Stimulated activated CD8-positive, alpha-beta memory T cell treated with anti-CD3 and anti-CD28 coated beads, Interleukin-12 subunit alpha, Interleukin-12 subunit beta, amount 100 ng/mL, for 4 hours (primary cell): ENCODE data around the gene SIRT3.
"Not testable (repeated sequence)": the region's sequence is repeated elsewhere in the genome, so short reads cannot be mapped to it uniquely, and the experiment has no call there.

Source experiments
- DNase-seq: peaks from one replicate; pipeline ENCODE4 v3.0.0-alpha.2; 2020; ENCODE audit warnings: low read depth

SIRT3 gene

DNA sequence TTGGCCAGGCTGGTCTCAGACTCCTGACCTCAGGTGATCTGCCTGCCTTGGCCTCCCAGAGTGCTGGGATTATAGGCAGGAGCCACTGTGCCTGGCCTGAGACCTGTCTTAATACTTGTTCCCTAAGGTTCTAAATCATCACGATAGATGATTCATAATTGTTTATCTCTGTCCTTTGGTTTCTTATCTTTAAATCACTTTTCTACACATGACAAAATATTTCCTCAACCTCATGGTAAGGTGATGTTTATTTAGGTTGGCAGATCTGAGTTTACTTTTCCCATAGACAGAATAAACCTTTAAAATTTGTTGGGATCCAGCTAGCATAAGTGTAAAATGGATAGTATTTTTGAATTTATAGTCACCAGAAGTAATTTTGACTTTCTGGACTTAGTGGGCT, 4.2 kb upstream of the SIRT3 start:
- DNase-seq, result no peak

DNA sequence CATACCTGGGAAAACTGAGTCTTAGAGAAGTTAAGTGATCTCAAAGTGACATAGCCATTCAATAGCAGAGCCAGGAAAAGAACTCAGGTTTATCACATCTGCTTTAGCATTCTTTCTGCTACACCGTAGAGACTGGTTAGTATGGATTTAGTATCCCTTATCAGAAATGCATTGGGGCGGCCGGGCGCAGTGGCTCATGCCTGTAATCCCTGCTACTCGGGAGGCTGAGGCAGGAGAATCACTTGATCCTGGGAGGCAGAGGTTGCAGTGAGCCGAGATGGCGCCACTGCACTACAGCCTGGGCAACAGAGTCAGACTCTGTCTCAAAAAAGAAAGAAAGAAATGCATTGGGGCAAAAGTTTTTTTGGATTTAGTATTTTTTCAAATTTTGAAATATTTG, 2.2 kb upstream of the SIRT3 start:
- not testable (repeated sequence) for DNase-seq

DNA sequence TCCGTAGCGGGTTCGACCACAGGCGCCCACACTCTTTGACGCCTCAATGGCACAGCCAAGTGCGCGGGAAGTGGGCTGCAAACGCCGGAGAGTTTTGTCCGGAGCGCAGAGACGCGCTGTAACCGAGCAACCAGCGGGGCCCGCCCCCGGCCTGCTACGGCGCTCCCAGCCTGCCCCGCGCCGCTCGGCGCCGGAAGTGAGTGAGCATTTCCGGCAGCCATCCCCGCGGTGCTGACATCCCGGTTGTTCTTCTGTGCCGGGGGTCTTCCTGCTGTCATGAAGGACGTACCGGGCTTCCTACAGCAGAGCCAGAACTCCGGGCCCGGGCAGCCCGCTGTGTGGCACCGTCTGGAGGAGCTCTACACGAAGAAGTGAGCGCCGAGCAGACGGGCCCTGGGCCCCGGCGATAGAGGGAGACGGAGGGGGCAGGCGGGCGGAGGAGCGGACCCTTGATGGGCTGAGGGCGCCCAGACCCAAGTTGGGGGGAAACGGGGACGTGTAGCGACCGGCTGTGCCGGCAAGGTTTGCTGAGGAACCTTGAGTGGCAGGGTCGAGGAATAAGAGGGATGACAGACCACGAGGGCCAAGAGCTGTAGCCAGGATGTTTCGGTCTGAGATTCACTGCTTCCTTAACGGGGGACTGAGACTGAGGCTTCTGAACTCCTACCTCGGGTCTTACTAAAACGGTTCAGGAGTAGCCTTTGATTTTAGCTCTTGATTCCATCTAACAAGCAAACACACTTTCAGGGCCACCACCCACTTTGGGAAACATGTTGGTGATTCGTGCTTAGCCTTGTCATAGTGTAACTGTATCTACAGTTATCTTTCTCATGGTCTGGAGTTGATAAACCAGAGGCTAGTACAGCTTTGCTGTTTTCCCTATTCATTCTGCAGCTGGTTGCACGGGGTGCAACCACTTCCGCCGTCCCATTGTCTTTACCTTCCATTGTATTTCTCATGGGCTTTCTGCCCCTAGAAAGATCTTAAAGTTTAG, 929 bp upstream of the SIRT3 start, which contains the start of gene PSMD13:
Gene PSMD13 (plus strand): TSS at position 203 of the 994 bp plus-strand sequence. CDS start 74 bp downstream, at position 277.
- peak; percentile 81 for DNase-seq

DNA sequence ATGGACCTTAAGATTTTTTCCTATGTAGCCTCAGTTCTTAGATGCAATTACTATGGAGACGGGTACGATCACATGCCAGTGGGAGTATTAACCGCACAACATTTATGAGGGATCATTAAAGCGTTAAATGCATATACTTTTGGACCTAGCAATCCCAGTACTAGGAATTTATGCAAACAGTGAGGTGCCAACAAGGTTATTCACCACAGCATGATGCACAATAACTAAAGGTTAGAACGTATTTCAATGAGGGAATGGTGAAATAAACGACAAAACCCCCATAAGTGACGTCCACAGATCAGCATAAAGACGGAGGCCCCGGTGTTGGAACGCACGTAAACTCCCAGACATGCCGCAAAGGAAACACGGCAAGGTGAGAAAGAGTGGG, 539 bp downstream of the SIRT3 start:
- no peak for DNase-seq

DNA sequence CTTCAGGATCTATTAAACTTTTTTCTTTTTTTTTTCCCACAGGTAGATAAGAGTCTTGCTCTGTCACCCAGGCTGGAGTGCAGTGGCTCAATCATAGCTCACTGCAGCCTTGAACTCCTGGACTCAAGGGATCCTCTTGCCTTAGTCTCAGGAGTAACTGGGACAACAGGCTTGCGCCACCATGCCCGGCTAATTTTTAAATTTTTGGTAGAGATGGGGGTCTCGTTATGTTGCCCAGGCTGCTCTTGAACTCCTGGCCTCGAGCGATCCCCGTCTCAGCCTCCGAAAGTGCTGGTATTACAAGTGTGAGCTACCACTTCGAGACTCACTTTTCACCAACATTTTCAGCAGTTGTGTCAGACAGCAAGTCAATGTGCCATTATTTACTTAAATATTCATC, 962 bp downstream of the SIRT3 start:
- no peak for DNase-seq

DNA sequence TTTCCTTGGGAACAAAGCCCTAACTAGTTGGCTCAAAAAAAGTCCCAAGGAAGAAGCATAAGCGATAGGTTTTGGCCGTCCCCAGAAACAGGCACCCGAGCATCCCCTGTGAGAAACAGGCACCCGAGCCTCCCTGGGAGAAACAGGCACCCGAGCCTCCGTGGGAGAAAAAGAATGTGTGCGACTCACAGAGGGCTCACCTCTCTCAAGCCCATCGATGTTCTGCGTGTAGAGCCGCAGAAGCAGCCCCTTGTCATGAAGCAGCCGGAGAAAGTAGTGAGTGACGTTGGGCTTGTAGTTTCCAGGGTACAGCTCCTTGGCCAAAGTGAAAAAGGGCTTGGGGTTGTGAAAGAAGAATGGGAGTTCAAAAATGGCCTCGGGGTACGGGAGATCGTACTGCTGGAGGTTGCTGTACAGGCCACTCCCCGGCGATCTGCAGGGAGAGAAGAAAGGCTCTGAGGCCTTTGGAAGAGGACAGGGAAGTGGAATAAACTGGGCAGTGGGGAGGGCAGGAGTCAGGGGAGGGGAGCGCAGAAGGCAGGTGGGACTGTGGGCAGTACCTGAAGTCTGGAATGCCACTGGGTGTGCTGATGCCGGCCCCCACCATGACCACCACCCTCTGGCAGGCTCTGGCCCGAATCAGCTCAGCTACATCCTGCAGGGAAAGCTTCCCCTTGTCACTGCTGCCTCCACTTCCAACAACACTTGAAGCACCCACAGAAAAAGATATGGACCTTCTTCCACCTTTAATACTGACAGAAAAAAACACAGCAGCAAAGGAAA, 3.2 kb downstream of the SIRT3 start:
- DNase-seq, result no peak

DNA sequence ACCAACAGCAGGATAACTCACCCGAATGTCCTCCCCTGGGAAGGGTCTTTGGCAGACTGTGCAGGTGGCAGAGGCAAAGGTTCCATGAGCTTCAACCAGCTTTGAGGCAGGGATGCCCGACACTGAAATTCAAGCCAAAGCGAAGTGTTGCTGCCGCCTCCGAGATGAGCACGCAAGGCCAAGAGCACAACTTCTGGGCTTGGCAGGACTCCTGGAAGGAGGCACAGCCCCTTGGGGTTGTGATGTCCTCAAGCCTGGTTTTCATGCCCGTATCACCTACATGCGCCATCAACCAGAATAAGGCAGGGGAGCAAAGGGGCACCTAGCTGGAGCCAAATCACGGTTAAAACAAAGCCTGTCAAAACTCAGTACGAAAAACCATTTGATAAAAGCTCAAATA, 5.7 kb downstream of the SIRT3 start:
- no peak for DNase-seq

DNA sequence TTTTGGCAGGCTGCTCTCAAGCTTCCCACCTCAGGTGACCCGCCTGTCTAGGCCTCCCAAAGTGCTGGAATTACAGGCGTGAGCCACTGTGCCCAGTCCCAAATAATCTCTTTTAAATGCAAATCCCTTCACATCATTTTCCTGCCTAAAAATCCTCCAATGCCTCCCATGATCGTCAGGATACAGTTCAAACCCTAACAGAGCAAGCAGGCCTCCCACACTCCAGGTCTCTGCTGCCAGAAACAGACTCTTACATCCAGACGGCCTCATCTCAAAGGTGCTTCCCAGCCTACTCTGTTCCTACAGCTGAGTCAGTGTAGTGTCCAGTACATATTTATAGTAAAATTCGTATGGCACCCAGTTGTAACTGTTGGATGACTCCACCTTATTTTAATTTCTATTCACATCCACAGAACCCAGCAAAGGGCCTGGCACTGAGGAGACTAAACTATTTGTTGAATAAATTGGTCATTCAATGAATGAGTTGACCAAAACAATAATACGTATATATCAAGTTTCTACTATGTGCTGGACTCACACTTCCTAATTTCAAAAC, 8.2 kb downstream of the SIRT3 start:
- DNase-seq, result no peak

DNA sequence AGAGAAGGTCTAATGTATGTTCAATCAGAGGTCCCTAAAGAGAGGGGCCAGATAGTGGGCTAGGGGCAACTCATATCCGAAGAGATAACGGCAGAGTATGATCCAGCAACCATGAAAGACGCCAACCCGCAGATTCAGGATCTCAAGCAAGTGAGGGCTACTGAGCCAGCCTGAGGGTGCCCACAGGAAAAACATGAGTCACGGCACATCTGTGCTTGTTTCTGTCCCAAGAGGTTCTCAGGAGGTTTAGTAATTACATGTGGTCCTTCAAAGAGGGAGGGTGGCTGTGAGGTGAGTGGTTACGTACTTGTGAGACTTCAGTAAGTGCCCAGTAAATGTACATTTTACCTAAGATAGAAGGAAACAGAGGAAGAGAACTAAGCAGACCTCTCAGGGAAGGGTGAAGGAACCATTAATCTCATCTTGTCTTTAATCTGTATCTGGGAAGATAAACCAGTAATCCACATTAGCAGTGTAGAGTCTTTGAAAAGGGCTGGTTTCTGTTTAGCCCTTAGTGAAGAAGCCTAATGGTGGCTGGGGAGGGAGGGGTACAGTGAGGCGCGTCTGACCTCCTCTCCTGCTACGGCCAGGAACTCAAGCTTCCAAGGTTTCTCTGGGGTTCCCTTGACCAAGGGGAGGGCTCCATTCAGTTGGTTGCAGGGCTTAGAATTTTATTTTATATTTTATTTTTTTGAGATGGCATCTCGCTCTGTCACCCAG, 10.2 kb downstream of the SIRT3 start:
- DNase-seq, result no peak

DNA sequence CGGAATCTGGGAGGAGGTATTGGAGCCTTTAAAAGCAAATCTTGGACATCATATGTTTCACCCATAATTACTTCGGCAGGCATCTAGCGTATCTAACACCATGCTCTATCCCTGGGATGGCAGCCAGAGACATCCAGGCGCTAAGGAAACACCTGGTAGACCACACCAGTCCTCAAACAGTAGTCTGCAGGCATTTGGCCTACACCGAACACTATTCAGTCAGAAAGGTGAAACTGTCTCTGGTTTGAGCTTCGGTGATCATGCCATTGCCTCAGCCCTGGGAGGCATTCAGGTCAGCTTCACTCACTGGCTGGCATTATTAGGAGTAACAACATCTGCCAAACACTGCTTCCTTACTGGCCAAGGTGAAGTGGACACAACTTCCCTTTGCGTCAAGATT, 11.7 kb downstream of the SIRT3 start:
- no peak for DNase-seq

DNA sequence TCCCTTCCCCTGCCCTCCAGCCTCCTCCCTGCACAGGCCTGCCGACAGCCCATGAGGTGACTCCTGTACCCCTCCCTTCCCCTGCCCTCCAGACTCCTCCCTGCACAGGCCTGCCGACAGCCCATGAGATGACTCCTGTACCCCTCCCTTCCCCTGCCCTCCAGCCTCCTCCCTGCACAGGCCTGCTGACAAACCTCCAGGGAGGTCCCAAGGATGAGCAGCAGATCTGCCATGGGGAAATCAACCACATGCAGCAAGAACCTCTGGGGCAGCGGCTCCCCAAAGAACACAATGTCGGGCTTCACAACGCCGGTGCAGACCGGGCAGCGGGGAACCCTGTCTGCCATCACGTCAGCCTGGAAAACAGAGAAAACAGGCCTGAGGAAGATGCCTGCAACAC, 12.3 kb downstream of the SIRT3 start:
- no peak for DNase-seq

DNA sequence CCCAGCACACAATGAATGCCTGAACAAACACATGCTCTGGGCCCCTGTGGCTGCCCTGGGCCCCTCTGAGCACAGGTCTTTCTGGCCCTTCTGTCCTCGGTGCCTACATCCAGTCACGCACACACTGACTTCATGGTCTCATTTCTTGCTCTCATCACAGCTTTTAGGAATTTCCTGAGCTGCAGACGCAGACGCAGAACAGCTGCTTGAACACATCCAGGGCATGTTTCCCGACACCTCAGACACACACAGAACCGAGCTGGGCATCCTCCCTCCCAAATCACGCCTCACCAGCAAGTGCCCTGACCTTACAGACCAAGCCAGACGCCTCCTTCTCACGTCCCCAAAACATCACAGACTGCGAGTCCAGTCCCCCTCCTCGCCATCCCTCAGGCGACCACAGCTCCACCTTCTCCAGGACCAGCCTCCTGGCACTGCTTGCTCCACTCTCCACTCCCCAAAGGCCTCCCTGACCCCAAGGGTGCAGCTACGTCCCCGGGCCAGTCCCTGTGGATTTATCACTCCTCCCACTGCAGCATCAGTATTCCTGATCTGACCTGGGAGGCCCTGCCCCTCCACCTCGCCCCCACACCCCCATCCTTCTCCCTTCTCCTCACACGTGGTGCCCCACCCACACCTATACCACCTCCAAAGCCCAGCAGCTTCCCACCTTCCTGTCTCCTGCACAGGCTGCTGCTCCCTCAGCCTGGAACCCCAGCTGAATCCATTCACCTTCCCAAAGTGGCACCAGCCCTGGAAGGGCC, 12.9 kb downstream of the SIRT3 start:
- DNase-seq, result no peak

DNA sequence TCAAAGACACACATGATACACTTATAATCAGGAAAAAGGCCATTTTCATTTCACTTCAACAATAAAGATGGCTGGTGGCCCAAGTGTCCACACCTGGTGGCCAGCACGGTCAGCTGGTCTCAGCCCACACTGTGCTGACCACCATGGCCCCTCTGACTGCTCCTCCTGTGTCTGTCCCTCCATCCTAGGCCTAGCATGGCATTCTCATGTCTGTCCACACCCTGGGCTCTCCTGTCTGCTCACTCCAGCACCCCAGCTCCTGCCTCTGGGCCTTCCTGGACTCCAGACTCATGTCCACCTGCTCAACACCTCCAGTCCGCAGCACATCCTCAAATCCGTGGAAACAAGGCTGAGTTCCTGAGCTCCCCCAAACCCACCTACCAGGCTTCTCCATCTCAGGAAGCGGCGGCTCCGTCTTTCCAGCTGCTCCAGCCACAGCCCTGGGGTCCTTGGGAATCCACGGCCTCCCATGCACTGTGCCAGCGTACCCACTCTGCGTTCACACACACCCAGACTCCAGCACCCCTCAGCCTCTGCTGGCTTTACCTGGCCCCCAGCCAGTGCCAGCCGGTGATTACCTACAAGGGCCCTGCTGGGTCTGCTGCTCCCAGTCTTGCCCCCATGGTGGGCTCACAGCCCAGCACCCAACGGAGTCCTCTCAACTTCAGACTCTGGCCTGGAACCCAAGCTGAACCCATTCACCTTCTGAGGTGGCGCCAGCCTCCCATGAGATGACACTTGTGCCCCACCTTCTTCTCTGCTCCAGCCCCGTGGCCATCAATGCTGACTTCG, 13.9 kb downstream of the SIRT3 start:
- no peak for DNase-seq

DNA sequence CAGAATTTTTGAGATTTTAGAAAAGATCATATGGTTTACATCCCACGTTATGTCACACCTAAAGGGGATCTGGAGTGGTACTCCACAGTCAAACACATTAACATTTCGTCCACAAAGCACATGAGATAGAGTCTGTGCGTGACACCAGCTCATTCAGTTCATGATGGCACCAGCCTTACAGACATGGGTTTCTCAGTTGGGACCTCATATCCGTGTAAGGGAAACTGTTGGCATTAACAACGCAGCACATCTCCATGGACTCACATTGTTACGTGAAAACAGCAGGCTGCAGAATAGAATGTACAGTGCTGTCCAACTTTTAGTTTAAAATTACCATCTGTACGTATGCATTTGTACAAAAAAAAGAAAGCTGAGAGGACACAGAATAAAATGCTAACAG, 14.6 kb downstream of the SIRT3 start:
- DNase-seq, result no peak

DNA sequence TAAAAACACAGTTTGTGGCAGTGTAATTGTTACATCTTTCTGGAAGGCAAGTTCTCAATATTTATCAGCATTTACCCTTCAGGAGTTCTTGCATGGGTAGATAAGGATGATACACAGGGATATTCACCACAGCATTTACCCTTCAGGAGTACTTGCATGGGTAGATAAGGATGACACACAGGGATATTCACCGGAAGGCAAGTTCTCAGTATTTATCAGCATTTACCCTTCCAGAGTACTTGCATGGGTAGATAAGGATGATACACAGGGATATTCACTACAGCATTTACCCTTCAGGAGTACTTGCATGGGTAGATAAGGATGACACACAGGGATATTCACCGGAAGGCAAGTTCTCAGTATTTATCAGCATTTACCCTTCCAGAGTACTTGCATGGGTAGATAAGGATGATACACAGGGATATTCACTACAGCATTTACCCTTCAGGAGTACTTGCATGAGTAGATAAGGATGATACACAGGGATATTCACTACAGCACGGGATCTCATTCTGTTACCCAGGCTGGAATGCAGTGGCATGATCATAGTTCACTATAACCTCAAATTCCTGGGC, 15.4 kb downstream of the SIRT3 start:
- not testable (repeated sequence) for DNase-seq

DNA sequence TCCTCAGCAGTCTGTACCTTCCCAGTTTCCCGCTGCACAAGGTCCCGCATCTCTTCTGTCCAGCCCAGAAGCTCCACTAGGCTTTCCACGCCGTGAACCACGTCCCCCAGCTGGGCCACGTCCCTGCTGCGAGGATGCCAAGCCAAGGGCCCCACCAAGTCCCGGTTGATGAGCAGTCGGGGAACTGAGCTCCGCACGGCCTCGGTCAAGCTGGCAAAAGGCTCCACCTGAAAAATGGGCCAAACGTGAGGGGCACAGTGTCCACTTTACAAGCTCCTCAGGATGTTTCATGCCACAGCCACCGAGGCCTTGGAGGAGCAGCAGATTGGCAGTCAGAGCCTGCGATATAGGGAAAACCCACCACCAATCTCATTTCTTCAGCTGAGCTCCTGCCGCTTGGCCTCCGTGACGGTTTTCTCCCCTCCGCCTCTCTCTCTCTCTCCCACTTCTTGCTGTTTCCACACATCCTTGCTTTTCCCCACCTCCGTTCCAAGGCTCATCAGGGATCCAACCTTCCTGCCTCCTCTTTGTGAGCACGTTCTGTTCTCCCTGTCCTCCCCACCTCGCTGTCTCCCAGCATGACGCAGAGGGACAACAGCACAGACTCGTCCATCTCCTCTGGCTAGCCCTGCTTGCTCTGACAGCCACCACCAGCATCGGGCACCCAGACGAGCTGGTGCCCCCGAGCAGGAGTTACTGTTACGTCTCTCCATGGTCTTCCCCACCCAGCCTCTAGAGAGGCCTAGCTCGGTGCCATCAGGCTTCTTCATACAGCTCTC, 17.1 kb downstream of the SIRT3 start:
- DNase-seq, result no peak

DNA sequence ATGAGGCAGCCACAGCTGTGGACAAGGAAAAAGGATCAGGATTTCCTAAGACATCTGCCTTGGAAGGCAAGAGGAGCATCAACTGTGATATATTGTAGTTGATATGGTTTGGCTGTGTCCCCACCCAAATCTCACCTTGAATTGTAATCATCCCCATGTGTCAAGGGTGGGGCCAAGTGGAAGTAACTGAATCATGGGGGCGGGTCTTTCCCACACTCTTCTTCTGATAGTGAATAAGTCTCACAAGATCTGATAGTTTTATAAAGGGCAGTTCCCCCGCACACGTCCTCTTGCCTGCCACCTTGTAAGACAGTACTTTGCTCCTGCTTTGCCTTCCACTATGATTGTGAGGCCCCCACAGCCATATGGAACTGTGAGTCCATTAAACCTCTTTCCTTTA, 18.4 kb downstream of the SIRT3 start:
- no peak for DNase-seq

DNA sequence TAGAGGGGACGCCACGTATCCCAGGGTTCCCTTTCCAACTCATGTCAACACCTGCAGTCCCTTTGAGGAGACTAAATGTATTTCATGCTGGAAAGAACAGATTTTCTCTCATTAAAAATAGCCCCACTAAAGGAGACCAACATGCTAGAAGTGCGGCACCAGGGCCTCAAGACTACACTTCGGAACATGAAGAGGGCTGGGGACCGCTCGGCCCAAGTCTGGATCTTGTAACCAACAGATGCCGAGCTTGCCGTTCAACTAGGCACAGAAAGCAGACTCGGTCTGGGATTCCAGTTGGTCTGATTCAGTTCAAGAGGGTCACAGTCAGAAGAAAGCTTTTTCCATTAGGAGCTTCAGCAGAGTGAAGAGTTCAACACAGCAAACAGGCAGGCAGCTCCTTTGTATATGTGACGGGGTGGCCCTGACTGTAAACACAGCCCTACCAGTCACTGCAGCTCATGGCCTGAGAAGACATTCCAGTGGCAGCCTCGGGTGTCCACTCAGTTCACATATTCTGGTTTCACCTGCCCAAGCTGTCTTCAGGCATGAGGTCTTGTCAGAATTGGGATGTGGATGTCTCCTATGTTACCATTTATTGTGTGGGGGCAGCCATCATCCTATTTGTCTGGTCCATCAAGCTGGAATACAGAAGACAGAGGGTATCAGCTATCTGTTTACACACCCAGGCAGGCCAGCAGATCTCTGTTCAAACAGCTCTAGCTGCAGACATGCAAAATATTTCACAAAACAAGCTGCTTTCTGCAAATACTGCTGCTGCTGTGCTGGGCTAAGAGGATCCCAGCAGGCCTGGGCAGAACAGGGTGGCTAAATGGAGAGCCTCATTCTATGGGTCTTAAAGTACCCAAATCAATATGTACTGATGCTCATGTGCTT, 19.8 kb downstream of the SIRT3 start:
- DNase-seq, result no peak
